B cell (primary cell): ENCODE data around the gene ZNF438.
"Not testable (repeated sequence)": the region's sequence is repeated elsewhere in the genome, so short reads cannot be mapped to it uniquely, and the experiment has no call there.

Source experiments
- CTCF ChIP-seq: fragments of 200-600 bp; IDR thresholded peaks from one replicate; pipeline ENCODE4 v1.8.0; 2022; ENCODE audit warnings: antibody characterized with exemption, mild to moderate bottlenecking
- EZH2 ChIP-seq: IDR thresholded peaks from 2 replicates; pipeline ENCODE4 v1.6.1; 2012; ENCODE audit warnings: borderline replicate concordance, low read depth, mild to moderate bottlenecking, moderate library complexity, low read length; ENCODE audit not compliant: insufficient read depth, poor library complexity, severe bottlenecking

DNA sequence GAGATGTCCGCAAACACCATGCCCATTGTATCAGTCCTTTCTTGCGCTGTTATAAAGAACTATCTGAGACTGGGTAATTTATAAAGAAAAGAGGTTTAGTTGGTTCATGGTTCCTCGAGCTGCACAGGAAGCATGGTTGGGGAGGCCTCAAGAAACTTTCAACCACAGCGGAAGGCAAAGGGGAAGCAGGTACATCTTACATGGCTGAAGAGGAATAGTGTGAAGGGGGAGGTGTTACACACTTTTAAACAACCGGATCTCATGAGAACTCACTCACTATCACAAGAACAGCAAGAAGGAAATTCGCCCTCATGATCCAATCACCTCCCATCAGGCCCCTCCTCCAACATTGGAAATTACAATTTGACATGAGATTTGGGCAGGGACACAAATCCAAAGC lies 48.5 kb downstream of the ZNF438 start:
- not testable (repeated sequence) for TF ChIP-seq CTCF, EZH2
